A549 (cell line): ENCODE measurements around the gene CATSPERB.

Experiments
- CBX2 ChIP-seq: fragments of 200-600 bp; sonication (generic); IDR thresholded peaks from 2 replicates; pipeline ENCODE4 v1.6.1; 2016; ENCODE audit warnings: low read depth, mild to moderate bottlenecking, borderline replicate concordance
- CEBPB ChIP-seq, 2 experiments: fragments of >200 bp in 1 of 2; sonication (Bioruptor Twin) in 1 of 2; formaldehyde crosslinking in 1 of 2; IDR thresholded peaks; 2 replicates each; pipeline ENCODE4 v1.6.1; 2012 to 2016
- CHD4 ChIP-seq: fragments of 200-600 bp; sonication (generic); IDR thresholded peaks from 2 replicates; pipeline ENCODE4 v1.6.1; 2016; ENCODE audit warnings: antibody characterized with exemption, mild to moderate bottlenecking, borderline replicate concordance
- EP300 ChIP-seq, 2 experiments: fragments of >200 bp; sonication (Bioruptor Twin); formaldehyde crosslinking; IDR thresholded peaks; 2 replicates in 1 of 2; 3 replicates in 1 of 2; pipeline ENCODE4 v1.6.1; 2016 to 2017
- HOXA7 ChIP-seq: fragments of 250-450 bp; sonication (Bioruptor Pico); IDR thresholded peaks from 2 replicates; pipeline ENCODE4 v1.5.0; 2020; ENCODE audit warnings: mild to moderate bottlenecking, moderate library complexity
- MAFK ChIP-seq: fragments of 450-650 bp; IDR thresholded peaks from 2 replicates; pipeline ENCODE4 v1.6.1; 2014; ENCODE audit not compliant: partially characterized antibody
- MYC ChIP-seq: IDR thresholded peaks from 2 replicates; pipeline ENCODE4 v1.6.1; 2012; ENCODE audit warnings: mild to moderate bottlenecking, inconsistent platforms, low read length, improper control_type of control experiment, borderline replicate concordance
- NFE2L2 ChIP-seq: fragments of 150-350 bp; conservative IDR thresholded peaks from 2 replicates; pipeline ENCODE4 v1.6.1; 2014; ENCODE audit warnings: low read length
- POLR2A ChIP-seq: IDR thresholded peaks from 2 replicates; pipeline ENCODE4 v1.6.1; 2012; ENCODE audit warnings: mild to moderate bottlenecking, low read length
- ZC3H11A ChIP-seq: fragments of 450-650 bp; IDR thresholded peaks from 2 replicates; pipeline ENCODE4 v1.6.1; 2014; ENCODE audit warnings: antibody characterized with exemption, mild to moderate bottlenecking
- TF ChIP-seq, protein P1 (sequence below): fragments of >200 bp; sonication (Bioruptor Twin); formaldehyde crosslinking; IDR thresholded peaks from 3 replicates; pipeline ENCODE4 v1.5.1; 2016
- TF ChIP-seq, protein P2 (sequence below): IDR thresholded peaks from 2 replicates; pipeline ENCODE4 v1.6.1; 2012
- TF ChIP-seq, protein P3 (sequence below): fragments of 200-600 bp; sonication (generic); IDR thresholded peaks from 2 replicates; pipeline ENCODE4 v1.6.1; 2016; ENCODE audit warnings: antibody characterized with exemption, mild to moderate bottlenecking, moderate library complexity

- TF ChIP-seq, protein P1, sequence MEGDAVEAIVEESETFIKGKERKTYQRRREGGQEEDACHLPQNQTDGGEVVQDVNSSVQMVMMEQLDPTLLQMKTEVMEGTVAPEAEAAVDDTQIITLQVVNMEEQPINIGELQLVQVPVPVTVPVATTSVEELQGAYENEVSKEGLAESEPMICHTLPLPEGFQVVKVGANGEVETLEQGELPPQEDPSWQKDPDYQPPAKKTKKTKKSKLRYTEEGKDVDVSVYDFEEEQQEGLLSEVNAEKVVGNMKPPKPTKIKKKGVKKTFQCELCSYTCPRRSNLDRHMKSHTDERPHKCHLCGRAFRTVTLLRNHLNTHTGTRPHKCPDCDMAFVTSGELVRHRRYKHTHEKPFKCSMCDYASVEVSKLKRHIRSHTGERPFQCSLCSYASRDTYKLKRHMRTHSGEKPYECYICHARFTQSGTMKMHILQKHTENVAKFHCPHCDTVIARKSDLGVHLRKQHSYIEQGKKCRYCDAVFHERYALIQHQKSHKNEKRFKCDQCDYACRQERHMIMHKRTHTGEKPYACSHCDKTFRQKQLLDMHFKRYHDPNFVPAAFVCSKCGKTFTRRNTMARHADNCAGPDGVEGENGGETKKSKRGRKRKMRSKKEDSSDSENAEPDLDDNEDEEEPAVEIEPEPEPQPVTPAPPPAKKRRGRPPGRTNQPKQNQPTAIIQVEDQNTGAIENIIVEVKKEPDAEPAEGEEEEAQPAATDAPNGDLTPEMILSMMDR = no peak
- TF ChIP-seq CEBPB (IDR thresholded peaks at IDR 0.05) (no peak), POLR2A (no peak), NFE2L2 (no peak), ZC3H11A (no peak), MAFK (no peak), HOXA7 (CRISPR knock-in tag) (no peak), MYC (no peak), EP300 (IDR thresholded peaks at IDR 0.05) (no peak), CBX2 (no peak), CHD4 (no peak)
- TF ChIP-seq, protein P2, sequence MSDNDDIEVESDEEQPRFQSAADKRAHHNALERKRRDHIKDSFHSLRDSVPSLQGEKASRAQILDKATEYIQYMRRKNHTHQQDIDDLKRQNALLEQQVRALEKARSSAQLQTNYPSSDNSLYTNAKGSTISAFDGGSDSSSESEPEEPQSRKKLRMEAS = no peak
- TF ChIP-seq, protein P3, sequence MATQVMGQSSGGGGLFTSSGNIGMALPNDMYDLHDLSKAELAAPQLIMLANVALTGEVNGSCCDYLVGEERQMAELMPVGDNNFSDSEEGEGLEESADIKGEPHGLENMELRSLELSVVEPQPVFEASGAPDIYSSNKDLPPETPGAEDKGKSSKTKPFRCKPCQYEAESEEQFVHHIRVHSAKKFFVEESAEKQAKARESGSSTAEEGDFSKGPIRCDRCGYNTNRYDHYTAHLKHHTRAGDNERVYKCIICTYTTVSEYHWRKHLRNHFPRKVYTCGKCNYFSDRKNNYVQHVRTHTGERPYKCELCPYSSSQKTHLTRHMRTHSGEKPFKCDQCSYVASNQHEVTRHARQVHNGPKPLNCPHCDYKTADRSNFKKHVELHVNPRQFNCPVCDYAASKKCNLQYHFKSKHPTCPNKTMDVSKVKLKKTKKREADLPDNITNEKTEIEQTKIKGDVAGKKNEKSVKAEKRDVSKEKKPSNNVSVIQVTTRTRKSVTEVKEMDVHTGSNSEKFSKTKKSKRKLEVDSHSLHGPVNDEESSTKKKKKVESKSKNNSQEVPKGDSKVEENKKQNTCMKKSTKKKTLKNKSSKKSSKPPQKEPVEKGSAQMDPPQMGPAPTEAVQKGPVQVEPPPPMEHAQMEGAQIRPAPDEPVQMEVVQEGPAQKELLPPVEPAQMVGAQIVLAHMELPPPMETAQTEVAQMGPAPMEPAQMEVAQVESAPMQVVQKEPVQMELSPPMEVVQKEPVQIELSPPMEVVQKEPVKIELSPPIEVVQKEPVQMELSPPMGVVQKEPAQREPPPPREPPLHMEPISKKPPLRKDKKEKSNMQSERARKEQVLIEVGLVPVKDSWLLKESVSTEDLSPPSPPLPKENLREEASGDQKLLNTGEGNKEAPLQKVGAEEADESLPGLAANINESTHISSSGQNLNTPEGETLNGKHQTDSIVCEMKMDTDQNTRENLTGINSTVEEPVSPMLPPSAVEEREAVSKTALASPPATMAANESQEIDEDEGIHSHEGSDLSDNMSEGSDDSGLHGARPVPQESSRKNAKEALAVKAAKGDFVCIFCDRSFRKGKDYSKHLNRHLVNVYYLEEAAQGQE = no peak
Measured at GRCh38 chr14:91586410-91586809, 145.5 kb downstream of the CATSPERB start.
